ENCODE results near the gene PLD2.

Gene PLD2, protein sequence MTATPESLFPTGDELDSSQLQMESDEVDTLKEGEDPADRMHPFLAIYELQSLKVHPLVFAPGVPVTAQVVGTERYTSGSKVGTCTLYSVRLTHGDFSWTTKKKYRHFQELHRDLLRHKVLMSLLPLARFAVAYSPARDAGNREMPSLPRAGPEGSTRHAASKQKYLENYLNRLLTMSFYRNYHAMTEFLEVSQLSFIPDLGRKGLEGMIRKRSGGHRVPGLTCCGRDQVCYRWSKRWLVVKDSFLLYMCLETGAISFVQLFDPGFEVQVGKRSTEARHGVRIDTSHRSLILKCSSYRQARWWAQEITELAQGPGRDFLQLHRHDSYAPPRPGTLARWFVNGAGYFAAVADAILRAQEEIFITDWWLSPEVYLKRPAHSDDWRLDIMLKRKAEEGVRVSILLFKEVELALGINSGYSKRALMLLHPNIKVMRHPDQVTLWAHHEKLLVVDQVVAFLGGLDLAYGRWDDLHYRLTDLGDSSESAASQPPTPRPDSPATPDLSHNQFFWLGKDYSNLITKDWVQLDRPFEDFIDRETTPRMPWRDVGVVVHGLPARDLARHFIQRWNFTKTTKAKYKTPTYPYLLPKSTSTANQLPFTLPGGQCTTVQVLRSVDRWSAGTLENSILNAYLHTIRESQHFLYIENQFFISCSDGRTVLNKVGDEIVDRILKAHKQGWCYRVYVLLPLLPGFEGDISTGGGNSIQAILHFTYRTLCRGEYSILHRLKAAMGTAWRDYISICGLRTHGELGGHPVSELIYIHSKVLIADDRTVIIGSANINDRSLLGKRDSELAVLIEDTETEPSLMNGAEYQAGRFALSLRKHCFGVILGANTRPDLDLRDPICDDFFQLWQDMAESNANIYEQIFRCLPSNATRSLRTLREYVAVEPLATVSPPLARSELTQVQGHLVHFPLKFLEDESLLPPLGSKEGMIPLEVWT

DNA sequence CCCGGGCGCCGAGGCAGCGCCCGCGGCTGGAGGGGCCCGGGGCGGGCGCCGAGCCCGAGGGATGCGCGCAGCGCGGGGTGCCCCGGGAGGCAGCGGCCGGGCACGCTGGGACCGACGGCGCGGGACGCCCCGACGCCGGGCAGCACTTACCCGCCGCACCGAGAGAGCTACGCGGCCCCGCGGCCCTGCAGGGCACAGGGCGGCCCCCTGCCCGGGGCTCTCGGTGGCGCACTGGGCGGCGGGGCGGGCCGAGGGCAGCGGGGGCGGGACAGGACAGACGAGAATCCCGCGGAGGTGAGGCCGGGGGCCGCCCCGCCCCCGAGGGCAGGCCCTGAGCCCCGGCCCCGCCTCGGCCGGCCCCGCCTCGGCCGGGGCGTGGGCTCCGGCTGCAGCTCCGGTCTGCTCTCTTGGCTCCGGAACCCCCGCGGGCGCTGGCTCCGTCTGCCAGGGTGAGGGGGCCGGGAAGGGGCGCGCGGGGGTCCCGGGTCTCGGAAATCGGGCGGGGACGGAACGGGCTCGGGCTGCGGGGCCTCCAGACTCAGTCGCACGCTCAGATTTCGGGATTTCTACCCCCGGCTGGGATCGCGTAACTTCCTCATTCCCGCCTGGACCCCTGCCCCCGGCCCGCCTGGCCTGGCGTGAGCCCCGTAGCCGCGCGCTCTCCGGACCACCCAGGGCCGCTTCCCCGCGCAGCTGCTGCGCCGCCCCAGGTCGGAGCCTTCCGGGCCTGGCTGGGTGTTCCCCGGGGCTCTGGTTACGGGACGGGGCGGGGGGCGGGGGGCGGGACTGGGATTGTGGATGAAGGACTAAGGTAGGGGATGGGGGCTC is at the start of gene PLD2:
TSS of gene PLD2 (plus strand) at position 376 of the 828 bp plus-strand sequence. CDS start 621 bp downstream, outside the sequence.
- peak; percentile 90 for DNase-seq

DNA sequence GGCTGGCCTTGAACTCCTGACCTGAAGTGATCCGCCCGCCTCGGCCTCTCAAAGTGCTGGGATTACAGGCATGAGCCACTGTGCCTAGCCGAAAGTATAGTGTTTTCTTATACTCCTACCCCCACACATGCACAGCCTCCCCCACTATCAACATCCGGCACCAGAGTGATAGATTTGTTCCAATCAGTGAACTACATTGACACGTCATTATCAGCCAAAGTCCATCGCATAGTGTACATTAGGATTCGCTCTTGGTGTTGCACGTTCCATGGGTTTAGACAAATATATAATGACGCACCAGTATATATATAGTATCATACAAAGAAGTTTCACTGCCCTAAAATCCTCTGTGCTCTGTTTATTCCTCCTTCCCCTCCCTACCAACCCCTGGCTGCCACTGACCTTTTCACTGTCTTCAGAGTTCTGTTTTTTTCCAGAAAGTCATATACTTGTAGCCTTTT is 47.1 kb upstream of the PLD2 start:
- no peak for DNase-seq

DNA sequence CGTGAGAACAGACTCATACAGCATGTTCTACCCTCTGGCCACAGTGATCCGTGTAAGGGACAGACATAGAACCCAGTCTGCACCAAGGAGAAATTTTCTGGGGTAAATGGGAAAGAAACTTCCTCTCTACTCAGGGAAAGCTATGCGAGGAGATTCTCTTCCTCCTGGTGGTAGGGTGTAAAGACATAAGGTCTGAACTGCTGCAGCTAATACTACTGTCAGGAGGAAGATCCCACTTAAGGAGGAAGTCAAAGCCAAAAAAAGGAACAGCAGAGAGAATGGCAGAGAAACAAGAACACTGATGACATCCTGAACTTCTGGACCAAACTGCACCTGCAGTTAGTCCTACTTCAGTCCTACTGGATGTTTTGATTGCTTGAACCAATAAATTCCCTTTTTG is 42.4 kb upstream of the PLD2 start:
- DNase-seq, result no peak

DNA sequence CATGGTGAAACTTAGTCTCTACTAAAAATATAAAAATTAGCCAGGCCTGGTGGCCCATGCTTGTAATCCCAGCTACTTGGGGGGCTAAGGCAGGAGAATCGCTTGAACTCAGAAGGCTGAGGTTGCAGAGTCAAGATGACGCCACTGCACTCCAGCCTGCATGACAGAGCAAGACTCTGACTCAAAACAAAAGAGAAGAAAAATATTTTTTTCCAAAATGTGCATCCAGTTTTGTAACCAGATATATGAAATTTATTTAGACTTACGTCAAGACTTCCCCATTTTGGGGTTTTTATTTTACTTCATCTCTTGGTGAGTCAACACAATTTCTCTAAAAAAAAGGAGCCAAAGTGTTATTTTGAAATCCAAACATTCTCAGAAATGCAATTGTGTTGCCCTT is 40.8 kb upstream of the PLD2 start:
- peak; percentile 36 for DNase-seq

DNA sequence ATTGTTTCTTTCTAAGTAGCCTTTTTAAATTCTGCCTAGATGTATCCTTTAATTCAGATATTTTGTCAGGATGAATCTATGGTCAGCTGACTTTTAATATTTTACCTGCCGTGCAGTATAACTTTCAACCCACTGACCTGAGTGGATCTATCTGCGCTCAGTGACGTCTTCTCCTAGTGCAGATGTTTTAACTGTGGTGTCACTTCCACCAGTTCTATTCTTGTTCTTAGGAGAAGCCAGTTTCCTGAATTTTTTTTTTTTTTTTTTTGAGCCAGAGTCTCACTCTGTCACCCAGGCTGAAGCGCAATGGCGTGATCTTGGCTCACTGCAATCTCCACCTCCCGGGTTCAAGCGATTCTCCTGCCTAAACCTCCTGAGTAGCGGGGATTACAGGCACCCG is 40.2 kb upstream of the PLD2 start:
- no peak for DNase-seq

DNA sequence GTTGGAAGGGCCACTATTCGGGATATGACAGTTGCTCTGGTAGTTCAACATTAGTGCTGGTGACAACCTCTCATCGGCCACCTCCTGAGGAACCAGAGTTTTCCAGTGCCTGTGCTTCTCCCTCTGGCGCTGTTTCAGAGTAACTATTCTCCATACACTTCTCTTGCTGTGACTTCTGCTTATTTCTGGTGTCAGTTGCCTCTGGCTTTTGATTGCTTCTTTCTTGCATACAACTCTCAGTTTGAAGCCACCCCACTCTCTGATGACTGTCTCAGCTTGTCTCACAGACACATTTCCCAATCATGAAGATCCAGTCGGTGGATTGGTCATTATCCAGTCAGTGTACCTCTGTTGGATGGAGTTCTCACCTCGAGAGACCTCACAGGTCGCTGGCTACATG is 38.7 kb upstream of the PLD2 start:
- DNase-seq, result no peak

DNA sequence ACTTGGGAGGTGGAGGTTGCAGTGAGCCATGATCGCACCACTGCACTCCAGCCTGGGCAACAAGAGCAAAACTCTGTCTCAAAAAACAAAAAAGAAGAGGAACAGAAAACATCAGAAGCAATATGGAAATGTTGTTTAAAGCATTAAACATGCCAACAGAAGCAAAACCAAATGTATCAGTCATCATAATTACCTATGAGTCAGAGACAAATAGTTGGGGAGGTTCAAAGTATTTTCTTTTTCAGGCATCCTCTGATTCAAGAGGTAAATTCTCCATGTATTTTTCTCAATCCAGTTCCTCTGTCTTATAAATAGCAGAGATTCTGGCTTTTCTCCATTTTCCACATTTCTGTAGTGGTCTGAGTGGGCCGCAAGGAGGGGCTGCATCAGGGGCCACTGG is 37.3 kb upstream of the PLD2 start:
- no peak for DNase-seq

DNA sequence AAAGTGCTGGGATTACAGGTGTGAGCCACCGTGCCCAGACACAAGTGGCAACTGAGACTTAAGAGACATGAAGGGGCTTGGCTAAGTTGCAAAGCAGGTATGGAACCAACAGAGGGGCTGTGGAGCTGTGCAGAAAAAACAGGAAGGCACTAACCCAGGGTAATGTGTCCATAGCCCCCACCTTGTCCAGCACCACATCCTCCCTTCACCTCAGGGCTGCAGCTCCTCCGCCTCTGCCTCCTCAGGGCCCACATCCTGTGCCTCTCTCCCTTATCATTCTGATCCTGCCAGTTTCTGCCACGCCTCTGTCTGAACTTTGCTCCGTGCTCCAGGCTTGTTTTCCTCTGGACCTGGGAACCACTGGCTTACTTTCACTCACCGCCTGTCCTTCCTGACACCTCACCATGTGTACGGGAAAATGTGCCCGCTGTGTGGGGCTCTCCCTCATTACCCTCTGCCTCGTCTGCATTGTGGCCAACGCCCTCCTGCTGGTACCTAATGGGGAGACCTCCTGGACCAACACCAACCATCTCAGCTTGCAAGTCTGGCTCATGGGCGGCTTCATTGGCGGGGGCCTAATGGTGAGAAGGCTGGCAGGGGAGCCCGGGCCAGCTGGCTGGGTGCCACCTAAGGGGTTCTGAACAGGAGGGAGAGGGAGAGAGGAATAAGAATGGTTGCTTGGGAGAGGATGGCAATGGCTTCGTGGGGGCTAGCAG is 35.3 kb upstream of the PLD2 start, which contains the start of gene TM4SF5:
TSS of gene TM4SF5 (plus strand) at position 368 of the 716 bp plus-strand sequence. CDS start at position 405, 37 bp downstream.
- peak; percentile 10 for DNase-seq

DNA sequence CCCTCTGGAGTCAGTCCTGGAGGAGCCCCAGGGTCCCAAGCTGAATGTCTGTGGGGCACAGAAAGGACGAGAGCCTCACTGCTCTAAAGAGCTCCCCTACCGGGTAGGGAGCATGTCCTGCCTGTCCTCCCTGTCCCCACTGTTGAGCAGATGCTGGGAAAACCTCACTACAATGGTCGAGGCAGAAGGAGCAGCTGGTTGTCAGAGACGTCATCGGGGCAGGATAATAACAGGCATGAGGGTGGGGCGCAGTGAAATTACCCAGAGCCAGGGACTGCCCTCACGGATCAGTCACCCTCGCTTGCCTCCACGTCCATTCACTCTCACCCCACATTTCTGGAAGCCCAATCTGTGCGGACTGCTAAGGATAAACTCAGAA is 34.7 kb upstream of the PLD2 start:
- no peak for DNase-seq

DNA sequence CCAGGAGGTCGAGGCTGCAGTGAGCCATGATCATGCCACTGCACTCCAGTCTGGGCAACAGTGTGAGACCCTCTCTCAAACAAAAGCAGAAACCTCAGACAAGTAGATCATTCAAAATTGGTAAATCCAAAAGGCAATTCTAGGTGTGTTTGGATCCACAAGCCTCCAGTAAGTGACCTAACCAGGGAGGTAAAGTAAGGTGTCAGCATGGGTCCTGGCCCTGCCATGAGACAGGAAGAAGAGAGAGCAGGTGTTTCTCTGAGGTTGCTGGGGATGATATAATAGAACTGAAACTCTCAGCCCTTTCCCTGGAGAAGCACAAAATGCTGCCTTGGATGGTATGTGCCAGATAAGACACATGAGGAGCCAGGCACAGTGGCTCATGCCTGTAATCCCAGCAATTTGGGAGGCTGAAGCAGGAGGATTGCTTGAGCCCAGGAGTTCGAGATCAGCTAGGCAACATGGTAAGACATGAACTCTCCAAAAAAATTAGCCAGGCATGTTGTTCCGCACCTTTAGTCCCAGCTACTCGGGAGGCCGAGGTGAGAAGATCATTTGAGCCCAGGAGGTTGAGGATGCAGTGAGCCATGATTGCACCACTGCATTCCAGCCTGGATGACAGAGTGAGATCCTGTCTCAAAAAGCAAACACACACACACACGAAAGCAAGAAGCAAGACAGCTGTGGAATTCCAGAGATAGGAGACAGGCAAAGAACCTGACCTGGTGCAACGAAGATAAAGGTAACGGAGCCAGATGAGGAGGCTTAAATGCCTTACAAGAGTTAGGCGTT is 28.8 kb upstream of the PLD2 start:
- DNase-seq, result no peak

DNA sequence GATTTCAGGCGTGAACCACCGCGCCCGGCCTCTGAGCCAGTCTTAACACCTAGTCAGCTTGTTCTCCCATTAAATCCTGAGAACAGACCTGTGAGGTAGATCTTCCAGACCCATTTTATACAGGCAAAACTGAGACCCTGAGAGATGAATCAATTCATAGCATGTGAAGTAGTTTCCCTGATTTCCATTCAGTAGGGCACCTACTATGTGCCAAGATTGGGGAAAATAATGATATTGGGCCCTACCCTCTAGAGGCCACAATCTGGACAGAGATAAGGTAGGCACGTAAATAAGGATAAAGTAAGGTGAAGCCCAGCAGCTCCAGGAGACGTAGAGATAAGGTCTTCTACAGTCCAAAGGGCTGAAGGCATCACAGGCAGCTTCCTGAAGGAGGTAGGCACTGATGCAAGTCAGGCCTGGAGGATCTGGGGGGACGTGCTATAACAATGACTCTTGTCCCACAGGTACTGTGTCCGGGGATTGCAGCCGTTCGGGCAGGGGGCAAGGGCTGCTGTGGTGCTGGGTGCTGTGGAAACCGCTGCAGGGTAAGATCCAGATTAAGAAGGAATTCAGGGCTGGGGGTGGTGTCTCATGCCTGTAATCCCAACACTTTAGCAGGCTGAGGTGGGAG is 26.5 kb upstream of the PLD2 start:
- DNase-seq, result no peak

DNA sequence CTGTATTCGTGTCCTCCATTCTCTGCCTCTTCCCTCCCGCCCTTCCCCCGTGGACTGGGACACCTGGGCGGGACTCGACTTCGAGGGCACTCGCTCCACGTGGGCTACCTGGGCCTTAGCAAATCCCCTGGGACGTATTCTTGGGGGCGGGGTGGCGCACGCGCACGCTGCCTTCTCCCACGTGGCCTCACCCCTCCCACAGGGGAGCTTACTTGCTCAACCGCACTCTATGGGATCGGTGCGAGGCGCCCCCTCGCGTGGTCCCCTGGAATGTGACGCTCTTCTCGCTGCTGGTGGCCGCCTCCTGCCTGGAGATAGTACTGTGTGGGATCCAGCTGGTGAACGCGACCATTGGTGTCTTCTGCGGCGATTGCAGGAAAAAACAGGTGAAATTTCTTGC is 24.3 kb upstream of the PLD2 start:
- DNase-seq, result no peak

DNA sequence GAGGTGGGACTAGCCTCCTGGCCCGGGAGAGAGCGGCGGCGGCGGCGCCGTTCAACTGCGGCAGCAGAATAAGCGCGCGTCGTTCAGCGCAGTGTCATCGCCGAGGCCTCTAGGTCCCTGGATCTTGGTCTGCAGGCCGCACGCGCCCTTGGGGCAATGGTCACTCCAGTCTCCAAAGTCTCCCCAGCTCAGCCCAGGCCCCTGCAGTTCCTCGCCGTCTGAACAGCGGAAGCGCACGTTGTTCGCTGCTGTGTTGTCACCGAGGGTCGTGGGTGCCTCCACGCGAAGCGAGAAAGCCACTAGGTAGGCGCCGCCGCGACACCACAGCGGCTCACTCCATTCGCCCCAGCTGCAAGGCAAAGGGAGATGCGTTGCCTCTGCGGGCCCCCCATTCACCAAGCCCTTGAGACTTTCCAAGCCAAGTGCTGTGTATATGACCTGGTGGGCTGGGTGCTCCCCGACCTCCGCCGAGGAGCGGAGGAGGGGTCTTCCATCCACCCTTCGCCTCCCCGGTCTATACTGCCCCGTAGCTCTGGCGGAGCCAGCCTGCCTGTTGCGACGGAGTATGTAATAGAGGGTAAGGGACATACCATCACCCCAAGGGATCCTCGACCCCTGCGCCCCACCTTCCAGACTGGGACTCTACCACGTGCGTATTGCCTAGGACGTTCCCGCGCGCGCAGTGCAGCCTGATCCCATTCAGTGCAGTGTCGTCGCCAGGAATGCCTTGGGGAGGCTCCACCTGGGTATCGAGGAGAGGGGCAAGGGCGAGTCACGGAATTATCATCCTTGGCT is 21.4 kb upstream of the PLD2 start:
- DNase-seq, result no peak

DNA sequence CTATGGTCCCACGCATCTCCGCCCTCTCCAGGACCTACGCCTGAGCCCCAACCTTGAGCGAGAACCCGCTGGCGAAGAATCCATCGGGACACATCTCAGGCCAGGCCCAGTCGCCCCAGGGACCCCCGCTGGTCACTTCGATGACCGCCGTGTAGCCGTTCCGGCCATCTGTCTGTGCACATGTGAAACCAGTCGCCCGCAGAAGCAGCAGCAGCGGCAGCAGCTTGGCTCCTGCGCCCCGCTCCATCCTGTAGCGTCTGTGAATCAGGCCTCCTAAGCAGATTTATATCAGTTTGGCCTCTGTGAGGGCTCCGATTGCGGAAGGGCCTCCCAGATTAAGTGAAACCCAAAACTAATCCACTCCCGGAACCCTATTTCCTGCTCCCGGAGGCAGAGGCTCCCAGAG is 20.8 kb upstream of the PLD2 start, which contains the start of gene VMO1:
TSS of gene VMO1 (minus strand) at position 259 of the 406 bp plus-strand sequence. CDS start at position 247, 12 bp downstream.
- no peak for DNase-seq

DNA sequence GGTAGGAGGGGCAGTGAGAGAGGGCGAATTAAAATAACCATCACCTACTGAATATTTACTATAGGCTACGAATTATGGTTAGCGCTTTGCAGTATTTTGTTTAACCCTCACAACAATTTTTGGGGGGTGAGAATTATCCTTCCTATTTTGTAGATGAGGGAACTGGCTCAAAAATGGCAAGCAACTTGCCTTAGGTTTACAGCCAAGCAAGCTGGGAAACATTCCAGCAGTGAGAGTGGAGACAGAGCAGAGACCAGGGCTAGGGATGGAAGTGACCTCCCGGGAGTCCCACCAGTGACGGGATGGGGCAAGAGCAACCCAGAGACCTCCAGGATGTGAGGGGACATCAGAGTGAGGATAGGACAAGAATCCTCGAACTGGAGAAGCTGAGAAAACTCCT is 20.4 kb upstream of the PLD2 start:
- DNase-seq, result no peak

DNA sequence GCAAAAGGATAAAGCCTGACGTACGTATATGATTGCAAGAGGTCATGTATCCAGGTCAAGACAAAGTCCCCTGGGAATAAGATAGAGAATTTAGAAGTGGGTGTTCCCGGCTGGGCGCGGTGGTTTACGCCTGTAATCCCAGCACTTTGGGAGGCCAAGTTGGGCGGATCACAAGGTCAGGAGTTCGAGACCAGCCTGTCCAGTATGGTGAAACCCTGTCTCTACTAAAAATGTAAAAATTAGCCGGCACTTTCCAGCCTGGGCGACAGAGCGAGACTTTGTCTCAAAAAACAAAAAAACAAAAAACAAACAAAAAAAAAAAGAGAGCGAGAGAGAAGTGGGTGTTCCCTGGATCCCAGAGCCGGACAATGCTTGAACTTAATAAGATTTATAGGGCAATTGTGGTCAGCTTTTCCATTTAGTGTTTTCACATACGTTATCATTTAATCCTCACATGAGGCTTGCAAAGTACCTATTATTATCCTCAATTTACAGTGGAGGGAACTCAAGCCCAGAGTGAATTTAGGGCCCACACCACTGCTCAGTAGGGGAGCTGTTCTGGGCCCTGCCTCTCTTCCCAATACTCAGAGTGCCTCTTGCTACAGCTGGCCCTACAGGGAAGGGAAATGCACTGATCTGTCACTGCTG is 18.7 kb upstream of the PLD2 start:
- DNase-seq, result no peak

DNA sequence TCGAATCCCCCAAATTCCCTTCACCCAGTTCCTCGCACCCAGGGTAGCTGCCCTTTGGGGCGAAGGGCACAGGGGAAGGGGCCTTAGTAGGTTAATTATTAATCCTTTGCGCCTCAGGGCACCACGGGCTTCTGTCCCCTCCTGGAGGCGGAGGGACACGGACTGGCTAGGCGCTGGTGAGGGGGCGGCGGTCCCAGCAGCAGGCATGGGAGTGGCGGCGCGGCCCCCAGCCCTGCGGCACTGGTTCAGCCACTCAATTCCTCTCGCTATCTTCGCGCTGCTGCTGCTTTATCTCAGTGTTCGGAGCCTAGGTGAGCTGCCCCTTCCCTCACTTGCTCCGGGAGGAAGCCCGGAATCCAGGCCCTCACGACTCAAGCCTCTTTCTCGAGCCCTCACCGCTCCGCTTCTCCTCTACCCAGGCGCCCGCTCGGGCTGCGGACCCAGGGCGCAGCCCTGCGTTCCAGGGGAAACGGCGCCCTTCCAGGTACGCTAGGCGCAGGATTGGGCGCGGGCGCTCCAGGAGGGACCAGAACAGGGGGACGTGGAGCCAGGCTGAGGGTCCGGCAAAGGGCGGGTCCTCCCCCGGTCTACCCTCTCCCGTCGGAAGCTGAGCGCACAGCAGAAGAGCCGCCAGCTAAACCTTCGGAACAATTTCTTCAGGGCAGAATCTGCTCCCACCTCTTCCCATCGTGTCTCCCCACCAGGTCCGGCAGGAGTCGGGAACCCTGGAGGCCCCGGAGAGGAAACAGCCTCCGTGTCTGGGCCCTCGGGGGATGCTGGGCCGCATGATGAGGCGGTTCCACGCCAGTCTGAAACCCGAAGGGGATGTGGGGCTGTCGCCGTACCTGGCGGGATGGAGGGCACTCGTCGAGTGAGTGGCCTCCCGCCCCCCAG is 17.9 kb upstream of the PLD2 start, which contains the start of gene GLTPD2:
TSS of gene GLTPD2 (plus strand) at position 158 of the 894 bp plus-strand sequence. CDS start at position 206, 48 bp downstream.
- DNase-seq, result no peak

DNA sequence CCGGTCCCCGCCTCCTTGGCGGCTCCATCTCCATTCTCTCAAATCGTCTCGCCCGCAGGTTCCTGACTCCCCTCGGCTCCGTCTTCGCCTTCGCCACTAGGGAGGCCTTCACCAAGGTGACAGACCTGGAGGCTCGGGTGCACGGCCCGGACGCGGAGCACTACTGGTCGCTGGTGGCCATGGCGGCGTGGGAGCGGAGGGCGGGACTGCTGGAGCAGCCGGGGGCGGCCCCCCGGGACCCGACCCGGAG is 17.3 kb upstream of the PLD2 start:
- no peak for DNase-seq
